HepG2 (cell line): Measurements from ENCODE around the gene JSRP1. TPM values are rescaled to one million over a fixed set of nuclear protein-coding genes. Genes with fewer than 3 reads are reported as not detected.

Experiments
- BRD4 ChIP-seq: sonication (generic); formaldehyde crosslinking; IDR thresholded peaks from 2 replicates; pipeline ENCODE4 v1.4.0; 2020; ENCODE audit warnings: missing genetic modification reagents
- DNMT3B ChIP-seq: conservative IDR thresholded peaks from 2 replicates; pipeline ENCODE4 v1.6.1; 2016; ENCODE audit warnings: missing biosample characterization, control low read depth
- EED ChIP-seq: sonication (generic); formaldehyde crosslinking; IDR thresholded peaks from 2 replicates; pipeline ENCODE4 v1.5.0; 2020; ENCODE audit warnings: mild to moderate bottlenecking, missing genetic modification reagents
- ELF4 ChIP-seq: sonication (generic); formaldehyde crosslinking; IDR thresholded peaks from 2 replicates; pipeline ENCODE4 v1.5.0; 2020; ENCODE audit warnings: missing genetic modification reagents, mild to moderate bottlenecking, moderate library complexity, borderline replicate concordance
- FOXP1 ChIP-seq, 2 experiments: fragments of 450-650 bp in 1 of 2; IDR thresholded peaks; 2 replicates each; pipeline ENCODE4 v1.6.1; 2017 to 2018; ENCODE audit warnings: antibody characterized with exemption in 1 of 2
- JUN ChIP-seq: sonication (generic); formaldehyde crosslinking; IDR thresholded peaks from 2 replicates; pipeline ENCODE4 v1.4.0; 2020; ENCODE audit warnings: mild to moderate bottlenecking, missing genetic modification reagents
- KAT8 ChIP-seq: IDR thresholded peaks from 2 replicates; pipeline ENCODE4 v1.6.1; 2016; ENCODE audit warnings: missing genetic modification reagents, missing compliant biosample characterization
- MAZ ChIP-seq, 2 experiments: sonication (generic) in 1 of 2; formaldehyde crosslinking in 1 of 2; IDR thresholded peaks; 2 replicates each; pipeline versions ENCODE4 v1.5.0 to v1.6.1; 2012 to 2020; ENCODE audit warnings: low read depth in 2 of 2, mild to moderate bottlenecking in 2 of 2, borderline replicate concordance in 1 of 2, improper control_type of control experiment in 1 of 2, low read length in 1 of 2, missing genetic modification reagents in 1 of 2, moderate library complexity in 1 of 2
- PAF1 ChIP-seq: IDR thresholded peaks from 2 replicates; pipeline ENCODE4 v1.6.1; 2016; ENCODE audit warnings: missing genetic modification reagents, missing compliant biosample characterization
- ZBTB3 ChIP-seq: sonication (generic); formaldehyde crosslinking; IDR thresholded peaks from 2 replicates; pipeline ENCODE4 v1.4.0; 2020; ENCODE audit warnings: low read depth, mild to moderate bottlenecking, moderate library complexity, missing genetic modification reagents, borderline replicate concordance
- ZEB1 ChIP-seq: IDR thresholded peaks from 2 replicates; pipeline ENCODE4 v1.6.1; 2012; ENCODE audit warnings: mild to moderate bottlenecking, low read depth, inconsistent platforms; ENCODE audit not compliant: insufficient replicate concordance
- ZNF225 ChIP-seq: sonication (generic); formaldehyde crosslinking; IDR thresholded peaks from 2 replicates; pipeline ENCODE4 v1.4.0; 2020; ENCODE audit warnings: mild to moderate bottlenecking, missing genetic modification reagents
- ZNF446 ChIP-seq: sonication (generic); formaldehyde crosslinking; IDR thresholded peaks from 2 replicates; pipeline ENCODE4 v1.5.0; 2020; ENCODE audit warnings: mild to moderate bottlenecking, missing genetic modification reagents
- ZNF577 ChIP-seq: sonication (generic); formaldehyde crosslinking; IDR thresholded peaks from 2 replicates; pipeline ENCODE4 v1.4.0; 2020; ENCODE audit warnings: mild to moderate bottlenecking, low read depth, missing genetic modification reagents, borderline replicate concordance
- ZNF766 ChIP-seq: sonication (generic); formaldehyde crosslinking; IDR thresholded peaks from 2 replicates; pipeline ENCODE4 v1.5.0; 2020; ENCODE audit warnings: missing genetic modification reagents, borderline replicate concordance
- ZNF879 ChIP-seq: sonication (generic); formaldehyde crosslinking; IDR thresholded peaks from 2 replicates; pipeline ENCODE4 v1.8.1; 2023; ENCODE audit warnings: missing genetic modification reagents
- polyA plus RNA-seq, 8 experiments: library from polyadenylated mRNA; depleted of rRNA in 3 of 8; stranded (reverse) in 7 of 8; unstranded in 1 of 8; fragments of >200 nt; fragmentation: Illumina TruSeq in 4 of 8; extraction: Trizol in 4 of 8; gene quantifications; 2 replicates each; pipeline versions ENCODE4 v1.2.1 to v1.2.3, GENCODE V29; 2011 to 2016; ENCODE audit warnings: low read depth in 4 of 8, missing spikeins in 1 of 8, mixed read lengths in 1 of 8; ENCODE audit not compliant: insufficient read depth in 1 of 8
- total RNA-seq, 5 experiments: library from RNA; depleted of rRNA; stranded (reverse); fragments of >200 nt; fragmentation: Illumina TruSeq; extraction: Trizol; gene quantifications; 2 replicates each; pipeline ENCODE4 v1.2.3, GENCODE V29; 2016; ENCODE audit warnings: low read depth in 1 of 5
- TF ChIP-seq, protein P1 (sequence below): sonication (generic); formaldehyde crosslinking; IDR thresholded peaks from 2 replicates; pipeline ENCODE4 v1.4.0; 2020; ENCODE audit warnings: low read depth, mild to moderate bottlenecking, missing genetic modification reagents
- TF ChIP-seq, protein P2 (sequence below), 2 experiments: fragments of 450-650 bp in 1 of 2; sonication (generic) in 1 of 2; formaldehyde crosslinking in 1 of 2; IDR thresholded peaks; 2 replicates each; pipeline versions ENCODE4 v1.6.1 to v1.8.0; 2016 to 2022; ENCODE audit warnings: antibody characterized with exemption in 1 of 2, mild to moderate bottlenecking in 1 of 2, missing genetic modification reagents in 1 of 2
- TF ChIP-seq, protein P3 (sequence below): sonication (generic); formaldehyde crosslinking; IDR thresholded peaks from 2 replicates; pipeline ENCODE4 v1.4.0; 2020; ENCODE audit warnings: mild to moderate bottlenecking, missing genetic modification reagents
- TF ChIP-seq, protein P4 (sequence below): IDR thresholded peaks from 2 replicates; pipeline ENCODE4 v1.6.1; 2016; ENCODE audit warnings: mild to moderate bottlenecking, missing biosample characterization, missing genetic modification reagents

The JSRP1 gene
- total and polyA plus RNA-seq, 2 of the 13 experiments (the other 11 are each of a cell fraction or from before 2014, with no cell fraction given) = 0.16 to 0.38 TPM

DNA sequence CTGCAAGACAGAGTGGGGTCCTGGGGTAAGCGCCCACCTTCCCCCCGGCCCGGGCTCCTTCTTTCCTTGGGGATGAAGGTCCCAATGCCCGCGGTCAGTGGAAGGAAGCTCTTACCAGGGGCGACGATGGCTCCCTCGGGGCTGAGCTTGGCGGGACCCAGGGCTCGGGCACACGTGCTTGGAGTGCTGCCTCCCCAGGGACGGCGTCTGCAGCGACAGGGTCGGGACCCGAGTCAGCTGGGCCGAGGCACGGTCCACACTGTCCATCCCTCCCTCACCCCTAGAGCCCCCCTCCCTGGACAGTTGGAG lies 3.5 kb downstream of the JSRP1 start (continued):
- TF ChIP-seq MAZ (IDR thresholded peaks at IDR 0.05; ENCODE audit: borderline replicate concordance, low read depth, low read length) (no peak), MAZ (CRISPR knock-in tag; IDR thresholded peaks at IDR 0.05; ENCODE audit: low read depth) (0 out of 2 replicates have a peak, but pooled peaks have one; percentile 57), ZNF225 (CRISPR knock-in tag) (no peak), FOXP1 (IDR thresholded peaks at IDR 0.05) (no peak), FOXP1 (CRISPR knock-in tag; IDR thresholded peaks at IDR 0.05) (no peak), BRD4 (CRISPR knock-in tag) (0 out of 2 replicates have a peak, but pooled peaks have one; percentile 32), JUN (CRISPR knock-in tag) (no peak), PAF1 (CRISPR knock-in tag) (no peak), ZBTB3 (CRISPR knock-in tag) (no peak), ELF4 (CRISPR knock-in tag) (no peak), ZNF446 (CRISPR knock-in tag) (no peak), ZNF766 (peak; percentile 63; the same call in 1 of the 2 replicates), KAT8 (CRISPR knock-in tag) (no peak), ZNF879 (CRISPR knock-in tag) (no peak), ZEB1 (no peak), EED (CRISPR knock-in tag) (peak; percentile 75), ZNF577 (CRISPR knock-in tag) (no peak), DNMT3B (CRISPR knock-in tag) (no peak)
- TF ChIP-seq, protein P1, sequence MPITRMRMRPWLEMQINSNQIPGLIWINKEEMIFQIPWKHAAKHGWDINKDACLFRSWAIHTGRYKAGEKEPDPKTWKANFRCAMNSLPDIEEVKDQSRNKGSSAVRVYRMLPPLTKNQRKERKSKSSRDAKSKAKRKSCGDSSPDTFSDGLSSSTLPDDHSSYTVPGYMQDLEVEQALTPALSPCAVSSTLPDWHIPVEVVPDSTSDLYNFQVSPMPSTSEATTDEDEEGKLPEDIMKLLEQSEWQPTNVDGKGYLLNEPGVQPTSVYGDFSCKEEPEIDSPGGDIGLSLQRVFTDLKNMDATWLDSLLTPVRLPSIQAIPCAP (CRISPR knock-in tag) = 0 out of 2 replicates have a peak, but pooled peaks have one; percentile 68
- TF ChIP-seq, protein P2, sequence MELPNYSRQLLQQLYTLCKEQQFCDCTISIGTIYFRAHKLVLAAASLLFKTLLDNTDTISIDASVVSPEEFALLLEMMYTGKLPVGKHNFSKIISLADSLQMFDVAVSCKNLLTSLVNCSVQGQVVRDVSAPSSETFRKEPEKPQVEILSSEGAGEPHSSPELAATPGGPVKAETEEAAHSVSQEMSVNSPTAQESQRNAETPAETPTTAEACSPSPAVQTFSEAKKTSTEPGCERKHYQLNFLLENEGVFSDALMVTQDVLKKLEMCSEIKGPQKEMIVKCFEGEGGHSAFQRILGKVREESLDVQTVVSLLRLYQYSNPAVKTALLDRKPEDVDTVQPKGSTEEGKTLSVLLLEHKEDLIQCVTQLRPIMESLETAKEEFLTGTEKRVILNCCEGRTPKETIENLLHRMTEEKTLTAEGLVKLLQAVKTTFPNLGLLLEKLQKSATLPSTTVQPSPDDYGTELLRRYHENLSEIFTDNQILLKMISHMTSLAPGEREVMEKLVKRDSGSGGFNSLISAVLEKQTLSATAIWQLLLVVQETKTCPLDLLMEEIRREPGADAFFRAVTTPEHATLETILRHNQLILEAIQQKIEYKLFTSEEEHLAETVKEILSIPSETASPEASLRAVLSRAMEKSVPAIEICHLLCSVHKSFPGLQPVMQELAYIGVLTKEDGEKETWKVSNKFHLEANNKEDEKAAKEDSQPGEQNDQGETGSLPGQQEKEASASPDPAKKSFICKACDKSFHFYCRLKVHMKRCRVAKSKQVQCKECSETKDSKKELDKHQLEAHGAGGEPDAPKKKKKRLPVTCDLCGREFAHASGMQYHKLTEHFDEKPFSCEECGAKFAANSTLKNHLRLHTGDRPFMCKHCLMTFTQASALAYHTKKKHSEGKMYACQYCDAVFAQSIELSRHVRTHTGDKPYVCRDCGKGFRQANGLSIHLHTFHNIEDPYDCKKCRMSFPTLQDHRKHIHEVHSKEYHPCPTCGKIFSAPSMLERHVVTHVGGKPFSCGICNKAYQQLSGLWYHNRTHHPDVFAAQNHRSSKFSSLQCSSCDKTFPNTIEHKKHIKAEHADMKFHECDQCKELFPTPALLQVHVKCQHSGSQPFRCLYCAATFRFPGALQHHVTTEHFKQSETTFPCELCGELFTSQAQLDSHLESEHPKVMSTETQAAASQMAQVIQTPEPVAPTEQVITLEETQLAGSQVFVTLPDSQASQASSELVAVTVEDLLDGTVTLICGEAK (IDR thresholded peaks at IDR 0.05) = no peak
- TF ChIP-seq, protein P2 (CRISPR knock-in tag; IDR thresholded peaks at IDR 0.05) = peak; percentile 47
- TF ChIP-seq, protein P3, sequence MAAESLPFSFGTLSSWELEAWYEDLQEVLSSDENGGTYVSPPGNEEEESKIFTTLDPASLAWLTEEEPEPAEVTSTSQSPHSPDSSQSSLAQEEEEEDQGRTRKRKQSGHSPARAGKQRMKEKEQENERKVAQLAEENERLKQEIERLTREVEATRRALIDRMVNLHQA (CRISPR knock-in tag) = no peak
- TF ChIP-seq, protein P4, sequence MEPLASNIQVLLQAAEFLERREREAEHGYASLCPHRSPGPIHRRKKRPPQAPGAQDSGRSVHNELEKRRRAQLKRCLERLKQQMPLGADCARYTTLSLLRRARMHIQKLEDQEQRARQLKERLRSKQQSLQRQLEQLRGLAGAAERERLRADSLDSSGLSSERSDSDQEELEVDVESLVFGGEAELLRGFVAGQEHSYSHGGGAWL (CRISPR knock-in tag) = peak; percentile 47; the same call in 1 of the 2 replicates
